NCI-H2227 treated with DMSO at 0.1 percent for 48 hours (cell line): Measurements from ENCODE around the gene SORCS2.

Experiments
- DNase-seq: peaks from one replicate; lab custom pipeline; 2025; lab: John Stamatoyannopoulos, UW

The SORCS2 gene

DNA sequence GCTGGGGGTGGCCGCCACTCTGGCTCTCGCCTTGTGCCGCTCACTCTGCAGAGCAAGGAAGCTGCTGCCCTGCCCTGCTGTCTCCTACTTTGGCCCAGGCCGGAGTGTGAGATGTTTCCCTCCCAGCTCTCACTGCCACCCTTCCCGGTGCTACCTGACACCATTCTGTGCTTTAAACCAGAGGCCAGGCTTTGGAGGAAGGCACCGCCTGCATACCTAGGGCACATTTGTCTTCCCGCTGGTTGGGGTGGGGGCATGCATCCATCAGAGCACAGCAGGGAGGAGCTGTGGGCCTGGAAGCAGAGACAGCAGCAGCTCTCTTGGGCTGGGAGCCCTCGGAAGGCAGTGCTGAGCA lies 339.3 kb downstream of the SORCS2 start:
- DNase-seq: no peak

DNA sequence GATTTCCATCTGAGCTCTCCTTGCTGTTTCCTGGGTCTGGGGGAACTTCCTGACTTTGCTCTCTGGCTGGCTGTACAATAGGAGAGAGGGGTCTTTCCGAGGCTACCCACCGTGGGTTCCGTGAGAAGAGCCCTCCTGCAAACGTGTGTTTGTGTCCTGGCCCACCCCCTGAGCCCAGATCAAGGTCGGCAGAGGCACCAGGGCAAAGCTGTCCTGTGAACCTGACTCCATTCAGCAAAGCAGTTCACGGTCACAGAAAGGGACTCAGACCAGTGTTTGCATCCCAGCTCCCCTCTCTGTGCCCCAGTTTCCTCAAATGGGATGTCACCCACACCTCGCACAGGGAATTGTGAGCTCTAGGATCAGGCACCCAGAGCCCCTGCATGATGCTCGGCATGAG lies 339.7 kb downstream of the SORCS2 start:
- no peak for DNase-seq

DNA sequence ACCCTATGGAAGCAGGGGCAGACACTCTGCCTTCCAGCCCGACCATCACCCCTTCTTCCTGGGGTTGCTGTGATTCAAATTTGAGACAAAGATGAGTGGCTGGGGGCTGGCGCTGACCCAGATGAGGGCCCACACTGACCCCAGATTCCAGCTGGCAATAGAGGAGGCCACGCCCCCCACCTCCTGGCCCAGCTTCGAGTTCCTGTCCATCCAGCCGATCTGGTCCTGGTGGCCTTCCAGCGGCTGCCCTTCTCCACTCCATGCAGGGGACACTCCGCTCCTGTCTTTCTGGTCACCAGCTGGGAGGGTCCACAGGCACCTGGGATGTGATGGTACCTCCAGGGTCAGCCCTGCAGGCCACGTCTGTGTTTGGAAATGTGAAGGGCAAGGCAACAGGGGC lies 340.9 kb downstream of the SORCS2 start:
- DNase-seq: no peak

DNA sequence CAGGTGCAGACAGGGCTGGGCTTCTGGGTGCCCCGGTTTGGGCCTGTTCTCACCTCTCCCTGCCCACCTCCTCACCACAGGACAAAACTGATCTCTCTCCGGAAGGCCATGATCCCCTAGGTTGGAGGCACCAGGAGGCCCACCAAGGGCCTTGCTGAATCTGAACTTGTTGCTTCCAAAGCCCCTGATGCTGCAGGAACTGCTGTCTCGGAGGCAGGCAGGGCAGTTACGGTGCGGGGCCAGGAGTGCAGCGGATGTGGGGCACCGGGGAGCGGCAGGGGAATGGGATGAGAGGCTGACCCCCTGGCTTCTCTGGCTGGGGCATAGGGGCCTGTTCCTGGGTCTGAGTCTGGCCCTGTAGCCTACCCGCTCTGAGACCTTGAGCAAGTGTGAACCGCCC lies 342.8 kb downstream of the SORCS2 start:
- no peak for DNase-seq

DNA sequence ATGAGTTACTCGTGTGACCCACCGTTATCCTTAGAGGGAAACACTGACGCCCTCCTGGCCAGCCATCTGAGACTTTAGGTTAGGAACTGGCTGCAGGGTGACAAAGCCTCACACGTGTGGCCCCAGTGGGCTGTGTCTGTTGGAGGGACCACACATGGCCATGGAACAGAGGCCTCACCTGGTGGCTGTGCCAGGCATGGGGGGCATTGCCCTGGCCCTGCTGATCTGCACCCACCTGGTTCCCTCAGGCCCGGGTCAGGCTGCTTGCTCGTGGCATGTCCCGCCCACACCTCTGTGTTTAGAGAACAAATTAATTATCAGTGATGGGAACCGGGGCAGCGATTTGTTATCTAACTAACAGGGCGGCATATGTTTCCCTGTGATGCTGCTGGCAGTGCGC lies 343.3 kb downstream of the SORCS2 start:
- no peak for DNase-seq

DNA sequence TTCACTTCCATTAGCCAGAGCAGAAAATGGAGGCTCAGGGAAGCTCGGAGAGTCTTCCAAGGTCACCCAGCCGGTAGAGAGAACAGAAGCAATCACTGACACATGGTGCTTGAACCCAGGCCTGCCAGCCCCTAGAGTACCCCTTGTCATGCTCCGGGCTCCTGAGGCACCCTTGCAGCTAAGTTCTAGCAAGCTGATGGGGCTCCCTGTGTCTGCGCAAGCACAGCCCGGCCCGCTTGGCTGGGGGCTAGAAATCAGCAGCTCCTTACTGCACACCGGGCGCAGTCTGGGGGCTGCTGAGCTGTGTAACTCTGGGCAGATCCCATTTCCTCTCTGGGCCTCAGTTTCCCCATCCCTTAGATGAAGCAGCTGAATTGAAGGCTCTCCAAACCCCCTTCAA lies 344.5 kb downstream of the SORCS2 start:
- no peak for DNase-seq

DNA sequence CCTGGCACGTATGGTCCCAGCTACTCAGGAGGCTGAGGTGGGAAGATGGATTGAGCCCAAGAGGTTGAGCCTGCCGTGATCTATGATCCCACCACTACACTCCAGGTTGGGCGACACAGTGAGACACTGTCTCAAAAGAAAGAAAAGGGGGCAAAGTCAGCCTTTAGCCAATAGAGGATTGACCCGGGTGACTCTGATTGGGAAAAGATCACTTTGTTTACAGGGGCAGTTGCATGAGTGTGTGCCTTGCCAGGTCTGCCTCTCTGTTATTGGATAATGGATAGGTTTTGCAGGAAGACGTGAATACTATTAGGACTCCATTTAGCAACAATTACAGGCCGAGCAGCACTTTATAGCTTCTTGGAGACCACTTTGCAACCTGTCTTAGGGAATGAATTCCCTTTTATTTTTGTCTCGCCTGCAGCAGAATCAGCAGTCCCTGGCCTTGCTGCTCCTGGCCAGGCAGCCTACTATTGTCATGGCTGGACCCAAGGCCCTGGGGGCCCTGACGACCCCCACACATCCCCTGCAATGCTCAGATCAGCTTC lies 345.6 kb downstream of the SORCS2 start:
- no peak for DNase-seq

DNA sequence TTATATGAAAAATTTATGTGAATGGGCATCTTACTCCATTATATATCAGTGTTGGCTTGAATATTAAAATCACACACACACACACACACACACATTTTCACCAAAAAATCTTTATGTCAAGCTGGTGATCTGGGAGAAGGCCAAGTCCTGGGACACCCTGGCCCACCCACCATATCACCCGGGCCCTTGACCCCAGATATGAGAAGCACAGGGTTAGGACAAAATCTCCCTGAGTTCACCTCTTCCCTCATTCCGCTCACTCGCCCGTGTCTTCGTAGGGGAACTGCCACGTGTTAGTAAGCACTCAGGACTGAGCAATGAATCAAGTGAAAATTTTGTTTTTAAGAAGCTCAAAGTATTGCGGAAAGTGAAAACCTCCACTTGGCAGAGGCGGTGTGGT lies 346.2 kb downstream of the SORCS2 start:
- DNase-seq: no peak

DNA sequence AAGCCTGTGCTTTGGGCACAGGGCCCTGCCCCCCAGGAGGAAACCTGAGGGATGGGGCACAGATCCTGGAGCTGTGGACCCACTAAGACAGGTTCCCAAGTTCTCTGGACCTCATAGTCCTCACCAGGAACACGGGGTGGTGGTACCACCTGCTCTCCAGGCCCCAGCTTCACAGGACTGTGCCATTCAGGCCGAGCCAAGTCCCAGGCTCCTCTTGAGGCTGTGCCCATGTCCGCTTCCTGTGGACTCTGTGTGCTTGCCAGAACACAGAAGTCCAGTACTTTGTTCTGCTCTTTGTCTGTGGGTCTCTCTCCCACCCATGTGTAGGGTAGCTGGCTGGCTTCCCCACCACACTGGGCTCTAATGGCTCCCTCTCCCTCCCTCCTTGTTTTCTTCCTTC lies 346.8 kb downstream of the SORCS2 start:
- no peak for DNase-seq

DNA sequence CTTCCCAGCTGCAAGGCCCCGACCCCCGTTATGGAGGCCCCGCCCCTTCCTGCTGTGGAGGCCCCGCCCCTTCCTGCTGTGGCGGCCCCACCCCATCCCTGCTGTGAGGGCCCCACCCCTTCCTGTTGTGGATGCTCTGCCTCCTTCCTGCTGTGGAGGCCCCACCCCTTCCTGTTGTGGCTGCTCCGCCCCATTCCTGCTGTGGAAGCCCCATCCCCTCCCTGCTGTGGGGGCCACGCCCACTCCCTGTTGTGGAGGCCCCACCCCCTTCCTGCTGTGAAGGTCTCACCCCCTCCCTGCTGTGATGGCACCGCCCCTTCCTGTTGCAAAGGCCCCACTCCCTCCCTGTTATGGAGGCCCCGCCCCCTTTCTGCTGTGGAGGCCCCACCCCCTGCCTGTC lies 347.3 kb downstream of the SORCS2 start:
- no peak for DNase-seq

DNA sequence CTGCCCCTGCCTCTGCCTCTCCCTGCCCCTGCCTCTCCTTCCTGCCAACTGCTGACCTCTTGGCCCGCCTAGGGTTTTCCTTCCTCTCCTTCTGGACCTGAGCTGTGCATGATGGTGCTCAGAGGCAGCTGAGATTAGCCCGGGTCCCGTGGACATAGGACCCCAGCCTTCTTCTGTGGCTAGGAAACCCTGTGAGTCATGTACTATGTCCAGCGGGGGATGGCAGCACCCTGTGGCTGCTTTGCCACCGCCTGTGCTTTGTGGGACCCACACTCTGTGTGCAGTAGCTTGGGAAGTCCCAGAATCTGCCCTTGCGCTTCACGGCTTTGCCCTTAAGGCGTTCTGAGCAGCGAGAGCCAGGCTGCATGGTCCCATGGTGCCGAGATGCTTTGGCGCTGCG lies 347.9 kb downstream of the SORCS2 start:
- no peak for DNase-seq

DNA sequence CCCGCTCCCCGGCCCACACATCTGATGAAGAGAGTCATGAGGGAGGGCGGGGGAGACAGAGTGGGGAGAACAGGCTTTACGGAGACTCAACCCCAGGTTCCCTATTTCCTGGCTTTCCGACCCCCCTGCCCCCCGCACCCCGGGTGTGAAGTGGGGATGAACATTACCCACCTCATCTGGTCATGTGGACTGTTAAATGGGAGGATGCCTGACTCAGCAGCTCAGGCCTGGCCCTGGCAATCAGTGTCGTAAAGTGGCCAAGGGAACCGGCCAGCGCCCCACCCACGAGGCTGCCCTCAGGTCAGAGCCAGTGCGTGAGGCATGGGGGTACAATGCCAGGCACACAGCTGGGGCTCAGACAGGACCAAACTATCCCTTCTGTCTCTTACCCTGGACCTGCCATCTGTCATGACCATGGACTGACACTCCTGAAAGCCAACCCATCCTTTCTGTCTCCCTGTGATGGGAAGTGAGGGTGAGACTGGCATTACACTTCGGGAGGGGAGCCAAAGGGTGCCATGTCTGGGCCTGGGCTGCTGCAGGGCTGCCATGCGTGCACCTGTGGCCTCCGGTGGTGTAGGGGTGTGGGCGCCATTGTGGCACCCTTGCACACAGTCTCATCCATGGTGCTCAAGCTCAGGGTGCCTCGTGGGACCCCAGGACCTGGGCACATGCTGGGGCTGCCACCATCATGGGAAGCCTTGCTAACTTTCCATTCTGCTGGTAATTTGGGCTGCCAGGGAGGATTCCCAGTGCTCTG lies 348.5 kb downstream of the SORCS2 start:
- DNase-seq: no peak

DNA sequence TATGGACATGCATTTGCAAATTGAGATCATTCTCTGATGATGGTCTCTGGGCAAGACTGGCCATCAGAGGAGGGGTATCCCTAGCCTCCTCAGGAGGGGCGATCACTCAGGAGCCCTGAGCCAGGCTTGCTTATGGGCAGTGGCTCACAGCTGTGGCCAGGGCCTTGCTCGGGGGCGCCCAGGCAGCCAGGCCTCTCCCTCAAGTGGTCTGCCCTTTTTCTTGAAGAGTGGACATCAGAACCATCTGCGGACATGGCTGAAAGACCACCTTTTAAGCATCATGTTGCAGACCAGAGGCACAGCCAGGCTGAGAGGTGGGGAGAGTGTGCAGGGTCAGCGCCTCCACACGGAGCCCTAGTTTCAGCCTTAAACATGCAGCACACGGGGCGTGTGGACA lies 349.1 kb downstream of the SORCS2 start:
- DNase-seq: no peak

DNA sequence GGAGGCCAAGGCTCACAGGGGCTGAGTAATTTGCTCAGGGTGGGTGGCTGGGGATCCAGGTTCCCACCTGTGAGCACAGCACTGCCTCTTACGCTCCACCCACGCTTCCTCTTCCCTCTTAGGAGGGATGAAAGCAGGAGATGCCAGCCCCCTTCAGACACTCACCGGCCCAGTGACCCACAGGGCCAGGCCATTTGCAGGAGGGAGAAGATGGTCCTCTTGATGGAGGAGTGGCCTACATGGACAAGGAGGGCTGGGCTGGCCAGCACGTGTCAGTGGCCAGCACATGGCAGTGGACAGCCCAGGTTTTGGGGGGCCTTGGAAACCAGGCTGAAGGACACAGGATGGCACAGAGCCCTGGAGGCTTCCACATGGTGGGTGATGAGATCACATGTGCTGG lies 350.4 kb downstream of the SORCS2 start:
- no peak for DNase-seq

DNA sequence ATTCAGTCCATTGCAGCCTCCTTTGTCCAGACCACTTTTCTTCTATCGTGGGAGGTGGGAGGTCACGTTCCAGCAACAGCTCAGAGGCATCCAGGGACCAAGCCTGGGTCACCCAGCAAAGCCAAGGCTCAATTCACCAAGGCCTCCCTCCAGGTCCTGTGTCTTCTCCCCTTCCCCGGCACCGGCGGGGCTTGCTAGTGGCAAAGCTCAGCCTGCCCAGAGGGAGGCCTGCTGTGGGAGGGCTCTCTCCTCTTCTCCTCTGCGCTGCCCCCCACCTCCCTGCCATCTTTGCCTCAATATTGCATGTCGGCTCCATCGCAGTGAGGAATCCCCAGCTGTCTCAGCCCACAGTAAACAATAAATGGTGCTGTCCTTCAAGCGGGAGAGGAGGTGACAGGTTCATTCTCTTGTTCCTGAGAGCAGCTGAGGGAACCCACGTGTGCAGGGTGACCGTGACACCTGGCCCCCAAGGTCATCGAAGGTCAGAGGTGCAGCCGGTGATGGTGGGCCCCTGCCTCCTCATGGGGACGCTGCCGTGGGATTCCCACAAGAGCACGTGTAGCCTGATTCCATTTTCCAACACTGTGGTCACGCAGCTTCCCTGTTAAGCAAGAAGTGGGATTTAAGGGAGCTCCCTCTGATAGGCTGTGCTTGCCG lies 353.9 kb downstream of the SORCS2 start:
- no peak for DNase-seq

DNA sequence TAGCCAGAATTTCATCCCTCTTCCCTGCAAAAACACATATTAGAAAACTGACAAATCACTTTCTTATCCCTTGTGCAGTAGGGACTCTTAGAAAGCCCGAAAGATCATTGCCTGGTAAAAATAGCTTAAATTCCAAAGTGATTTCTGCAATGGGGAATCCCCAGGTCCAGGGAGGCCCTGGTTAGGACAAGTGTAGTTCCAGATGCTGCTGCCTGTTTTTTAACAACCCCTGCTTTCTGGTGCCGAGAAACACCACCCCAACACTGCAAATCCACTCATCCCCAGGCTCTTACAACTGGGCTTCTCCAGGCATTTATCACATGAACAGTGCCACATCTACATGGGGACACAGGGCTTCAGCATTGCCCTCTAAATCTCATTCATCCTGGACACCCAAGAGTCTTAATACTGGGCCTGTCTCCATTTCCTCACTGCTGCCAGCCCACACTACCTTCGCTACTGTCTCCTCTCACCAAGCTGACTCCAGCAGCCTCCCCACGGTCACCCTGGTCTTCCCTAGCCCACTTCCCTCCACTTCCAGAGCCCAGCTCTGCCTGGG lies 354.6 kb downstream of the SORCS2 start:
- no peak for DNase-seq

DNA sequence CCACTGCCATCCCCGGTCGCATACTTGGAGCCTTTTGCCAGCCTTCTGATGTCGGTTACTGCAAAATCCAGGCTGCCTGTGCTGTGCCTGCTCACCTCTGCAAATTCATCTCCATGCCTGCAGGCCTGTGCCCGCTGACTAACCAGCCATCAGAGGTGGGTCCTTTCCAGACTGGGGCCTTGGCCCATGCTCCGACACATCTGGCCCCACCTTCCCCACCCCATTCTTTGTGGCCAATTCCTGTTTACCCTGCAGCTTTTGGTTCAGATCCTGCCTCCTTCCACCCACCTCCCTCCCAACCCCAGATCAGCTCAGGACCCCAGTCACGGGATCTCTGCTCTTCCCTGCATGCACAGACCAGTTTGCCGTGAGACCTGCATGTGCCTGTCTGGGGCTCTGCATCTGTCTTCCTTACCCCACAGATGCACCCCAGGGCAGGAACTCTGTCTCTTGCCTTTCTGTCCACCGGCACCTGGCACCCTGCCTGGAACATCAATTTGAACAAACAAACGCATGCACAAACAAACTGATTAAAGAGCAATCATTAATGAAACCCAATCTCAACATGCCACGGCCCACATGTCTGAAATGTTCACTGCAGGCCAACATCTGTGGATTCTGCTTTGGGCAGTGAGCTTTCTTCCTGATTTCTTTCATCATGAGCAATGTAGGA lies 355.2 kb downstream of the SORCS2 start:
- no peak for DNase-seq

DNA sequence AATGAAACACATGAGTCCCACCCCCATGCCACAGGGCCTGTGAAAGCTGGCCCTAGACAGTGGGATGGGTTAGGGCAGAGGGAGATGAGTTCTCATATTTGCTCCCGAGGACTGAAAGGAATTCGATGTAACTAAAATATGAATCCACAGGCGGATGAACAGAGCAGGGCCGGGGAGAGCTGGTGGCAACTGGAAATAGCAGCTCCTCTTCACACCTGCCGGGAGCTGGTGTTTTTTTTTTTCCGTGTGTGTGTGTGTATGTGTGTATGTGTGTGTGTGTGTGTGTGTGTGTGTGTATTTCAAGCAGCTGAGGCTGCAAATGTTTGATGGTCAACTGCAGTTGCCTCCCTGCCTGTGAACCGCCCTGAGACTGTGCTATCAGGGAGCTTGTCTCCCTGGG lies 357.5 kb downstream of the SORCS2 start:
- no peak for DNase-seq

DNA sequence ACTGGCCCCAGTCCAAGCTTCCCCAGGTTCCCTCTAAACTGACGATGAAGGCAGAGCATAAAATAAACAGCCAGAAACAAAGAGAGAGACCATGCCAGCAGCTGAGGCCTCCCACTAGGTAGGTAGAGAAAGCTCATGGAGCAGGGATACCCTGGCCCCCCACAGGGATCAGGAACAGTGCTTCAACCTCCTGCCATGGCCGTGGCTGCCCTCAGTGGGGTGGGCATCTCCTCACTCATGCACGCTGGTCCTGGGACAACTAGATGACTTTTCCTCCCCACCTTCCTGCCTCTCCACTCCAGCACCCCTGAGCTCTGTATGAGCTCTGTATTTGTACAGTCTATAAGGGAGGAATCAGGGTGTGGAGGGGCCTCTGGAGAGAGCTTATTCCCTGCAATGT lies 360.1 kb downstream of the SORCS2 start:
- no peak for DNase-seq

DNA sequence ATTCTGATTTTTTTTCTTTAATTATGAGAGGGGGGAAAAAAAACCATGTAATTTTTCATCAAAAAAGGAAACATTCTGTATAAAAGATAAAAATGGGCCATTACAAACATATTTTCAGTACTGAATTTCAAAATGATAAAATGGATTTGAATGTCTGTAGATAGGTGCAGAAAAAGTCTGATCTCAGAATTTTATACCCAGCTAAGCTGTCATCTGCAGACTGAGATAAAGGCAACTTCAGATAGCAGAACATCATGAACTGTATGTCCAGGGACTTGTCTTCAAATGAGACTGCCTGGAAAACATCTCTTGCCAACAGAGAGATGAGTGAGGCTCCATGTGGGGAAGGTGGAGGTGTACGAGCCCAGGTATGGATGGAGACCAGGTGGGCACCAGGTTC lies 360.9 kb downstream of the SORCS2 start:
- no peak for DNase-seq

DNA sequence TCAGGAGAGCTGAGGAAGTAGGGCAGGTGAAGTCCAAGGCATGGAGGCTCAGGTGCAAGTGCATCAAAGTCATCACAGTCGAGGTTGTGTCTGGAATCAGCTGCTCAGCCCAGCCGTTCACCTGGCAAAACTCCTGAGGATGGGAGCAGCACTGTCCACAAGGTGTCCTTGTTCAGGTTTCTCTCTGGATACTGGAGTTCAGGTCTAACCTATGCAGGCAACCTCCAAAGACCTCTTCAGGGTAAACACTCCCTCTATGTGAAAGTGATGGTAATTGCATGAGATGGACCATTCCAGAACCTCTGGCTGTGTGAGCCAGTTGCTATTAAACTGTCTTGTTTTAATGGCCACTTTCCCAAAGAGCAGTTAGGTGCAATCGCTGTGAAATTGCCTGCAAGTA lies 362.6 kb downstream of the SORCS2 start:
- no peak for DNase-seq

DNA sequence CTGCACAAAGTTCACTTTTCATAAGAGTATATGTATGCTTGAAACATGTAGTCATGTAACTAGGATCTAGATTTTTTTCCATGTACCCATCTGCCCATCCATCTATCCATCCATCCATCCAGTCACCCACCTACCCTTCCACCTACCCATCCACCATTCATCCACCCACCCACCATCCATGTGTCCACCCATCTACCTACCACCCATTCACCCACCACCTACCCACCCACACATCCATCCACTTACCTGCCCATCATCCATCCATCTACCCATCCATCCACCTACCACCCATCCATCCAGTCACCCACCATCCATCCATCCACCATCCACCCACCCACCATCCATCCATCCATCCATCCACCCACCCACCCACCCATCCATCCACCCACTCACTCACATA lies 364.2 kb downstream of the SORCS2 start:
- DNase-seq: no peak

DNA sequence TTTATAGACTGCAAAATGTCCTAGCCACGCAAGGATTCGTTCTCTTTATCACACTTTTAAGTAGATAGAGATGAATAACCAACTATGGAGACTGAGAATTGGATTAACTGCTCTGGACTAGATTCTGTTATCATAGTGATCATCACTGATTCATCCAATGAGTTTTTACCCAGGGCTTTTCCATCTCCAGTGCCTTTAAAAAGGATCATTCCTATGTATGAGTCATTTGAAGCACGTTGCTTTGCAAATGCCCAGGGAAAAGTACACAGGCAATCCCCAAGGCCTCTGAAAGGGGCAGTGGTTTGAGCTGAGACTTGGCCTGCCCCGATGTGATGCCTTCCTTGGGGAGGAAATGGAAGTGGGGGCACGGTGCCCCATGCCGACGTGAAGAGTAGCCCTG lies 365.1 kb downstream of the SORCS2 start:
- DNase-seq: no peak
